HG03457 (cell line): ENCODE results near the gene SMOC1.

Experiments
- ATAC-seq: cut with Tn5 transposase; IDR thresholded peaks from one replicate; pipeline ENCODE4 v1.9.1; 2021; ENCODE audit warnings: moderate number of reproducible peaks; ENCODE audit not compliant: unreplicated experiment

Gene SMOC1

DNA sequence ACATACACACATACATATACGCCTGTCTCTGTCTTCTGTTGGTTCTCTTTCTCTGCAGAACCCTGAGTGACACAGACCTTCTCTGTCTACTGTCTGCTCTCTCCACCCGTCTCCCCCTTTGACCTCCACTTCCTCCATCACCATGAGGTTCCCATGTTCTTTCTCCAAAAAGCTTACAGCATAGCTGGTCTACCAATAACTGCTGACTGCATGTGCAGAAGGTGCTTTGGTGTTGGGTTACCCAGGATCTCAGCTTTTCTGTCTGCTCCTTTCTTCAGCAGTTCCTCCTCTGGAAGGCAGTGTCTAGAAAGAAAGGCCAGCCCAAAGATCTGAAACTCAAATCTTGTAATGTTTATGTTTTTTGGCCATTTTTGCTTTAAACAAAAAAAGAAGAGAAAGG is 125.6 kb downstream of the SMOC1 start:
- no peak for ATAC-seq

DNA sequence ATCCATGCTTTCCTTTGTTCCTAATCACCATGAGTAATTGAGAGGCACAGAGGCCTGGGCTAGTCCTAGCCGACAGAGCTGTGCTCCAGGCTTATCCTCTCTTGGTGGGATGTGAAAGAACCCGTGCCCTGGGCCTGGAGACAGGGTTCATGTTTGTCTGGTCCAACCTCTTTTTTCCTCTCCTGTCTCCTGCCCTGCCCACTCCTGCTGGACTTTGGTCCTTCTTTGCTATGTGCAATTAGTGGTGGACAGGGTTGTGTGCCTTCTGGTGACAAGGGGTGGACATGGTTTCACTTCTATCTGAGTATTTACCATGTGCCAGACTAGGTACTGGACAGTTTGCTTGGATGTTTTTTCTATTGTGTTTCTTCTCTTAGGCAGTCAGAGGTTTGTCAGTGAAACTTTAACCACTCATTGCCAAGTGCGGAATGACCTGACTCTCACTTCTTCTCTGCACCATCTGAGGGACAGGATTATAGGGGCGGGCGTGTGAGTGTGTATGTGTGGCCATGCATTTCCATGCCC is 126.1 kb downstream of the SMOC1 start:
- ATAC-seq: no peak

DNA sequence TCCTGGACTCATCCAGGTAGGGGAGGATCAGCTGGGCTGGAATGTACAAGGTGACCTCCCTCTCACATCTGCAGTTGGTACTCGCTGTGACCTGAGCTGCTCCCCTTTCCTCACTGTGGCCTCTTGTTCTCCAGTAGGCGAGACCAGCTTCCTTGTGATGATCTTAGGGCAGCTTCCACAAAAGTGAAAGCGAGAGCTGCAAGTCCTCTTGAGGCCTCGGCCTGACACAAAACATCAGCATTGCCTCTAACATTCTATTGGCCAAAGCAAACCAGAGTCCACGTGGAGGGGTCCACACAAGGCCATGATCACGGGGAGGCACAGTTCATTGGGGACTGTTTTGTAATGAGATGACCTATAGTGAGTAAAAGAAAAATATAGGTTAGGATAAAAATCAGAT is 127.5 kb downstream of the SMOC1 start:
- ATAC-seq: no peak

DNA sequence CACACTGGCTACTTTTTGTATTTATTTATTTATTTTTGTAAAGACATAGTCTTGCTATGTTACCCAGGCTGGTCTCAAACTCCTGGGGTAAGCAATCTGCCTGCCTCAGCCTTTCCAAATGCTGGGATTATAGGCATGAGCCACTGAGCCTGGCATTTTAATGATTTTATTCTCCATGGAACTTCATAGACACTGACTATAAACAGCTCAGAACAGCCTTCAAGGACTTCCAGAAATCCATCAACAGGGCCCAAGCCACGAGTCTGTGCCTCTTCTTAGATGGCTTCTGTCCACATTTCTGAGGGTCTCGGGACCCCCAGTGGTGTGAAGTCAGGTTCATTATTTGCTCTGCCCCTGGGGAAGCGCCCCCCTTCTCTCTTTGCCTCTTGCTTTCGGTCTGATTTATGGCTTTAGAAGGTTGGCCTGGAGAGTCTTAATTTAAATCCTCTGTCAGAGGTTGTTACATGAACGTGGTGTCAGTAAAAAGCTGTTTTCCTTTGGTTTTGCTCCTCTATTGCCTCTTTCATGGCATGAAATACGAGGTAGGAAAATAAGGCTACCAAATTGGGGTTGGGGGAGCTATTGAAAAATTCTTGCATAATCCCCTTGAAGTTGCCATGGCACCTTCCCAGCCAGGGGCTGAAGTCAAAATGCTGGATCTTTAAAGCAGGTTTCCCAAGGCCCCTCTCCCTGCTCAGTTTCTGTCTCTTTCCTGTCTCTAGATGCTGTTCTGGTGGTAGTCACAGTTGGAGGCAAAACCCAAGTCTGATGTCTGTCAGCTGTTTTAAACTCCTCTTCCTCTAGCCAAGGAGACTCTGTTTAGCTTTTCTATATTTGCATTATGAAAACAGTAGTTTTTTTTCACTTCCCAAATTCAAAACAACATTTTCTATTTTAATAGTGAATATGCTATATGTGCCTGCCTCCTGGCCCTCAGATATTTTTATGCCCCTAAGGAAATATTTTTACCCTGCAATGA is 129.4 kb downstream of the SMOC1 start:
- ATAC-seq: no peak

DNA sequence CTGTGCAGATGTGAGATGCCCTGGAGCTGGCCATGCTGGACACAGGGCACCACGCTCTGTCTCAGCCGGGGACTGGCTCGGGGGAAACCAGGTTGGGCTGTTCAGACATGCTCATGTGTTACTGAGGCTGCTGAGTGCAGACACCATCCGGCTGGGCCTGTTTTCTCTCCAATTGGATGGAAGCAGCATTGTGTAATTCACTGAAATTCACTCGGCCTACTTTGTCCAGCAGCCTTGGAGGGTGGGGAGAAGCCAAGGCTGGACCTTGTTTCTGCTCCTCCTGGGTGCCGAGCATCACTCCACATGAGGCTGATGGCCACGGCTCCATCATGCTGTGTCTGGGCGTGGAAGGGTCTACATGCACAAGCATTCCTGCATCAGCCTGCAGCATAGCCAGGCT is 130.7 kb downstream of the SMOC1 start:
- no peak for ATAC-seq

DNA sequence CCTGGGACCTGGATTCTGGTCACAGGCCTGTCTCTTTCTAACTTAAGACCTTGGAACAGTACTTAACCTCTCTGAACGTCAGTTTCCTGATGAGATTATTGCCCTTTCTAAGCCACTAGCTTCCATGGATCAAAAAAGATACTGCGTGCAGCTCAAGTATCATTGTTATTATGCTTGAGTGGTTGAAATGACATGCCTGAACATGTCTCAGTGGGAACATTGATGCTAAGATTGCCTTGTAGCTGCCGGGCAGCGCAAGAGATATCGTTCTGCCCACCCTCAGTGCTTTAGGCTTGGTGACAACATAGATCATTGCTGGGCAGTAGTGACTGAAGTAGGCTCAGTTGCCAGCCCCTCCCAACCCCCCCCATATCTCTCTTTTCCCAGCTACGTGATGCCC is 131.9 kb downstream of the SMOC1 start:
- no peak for ATAC-seq

DNA sequence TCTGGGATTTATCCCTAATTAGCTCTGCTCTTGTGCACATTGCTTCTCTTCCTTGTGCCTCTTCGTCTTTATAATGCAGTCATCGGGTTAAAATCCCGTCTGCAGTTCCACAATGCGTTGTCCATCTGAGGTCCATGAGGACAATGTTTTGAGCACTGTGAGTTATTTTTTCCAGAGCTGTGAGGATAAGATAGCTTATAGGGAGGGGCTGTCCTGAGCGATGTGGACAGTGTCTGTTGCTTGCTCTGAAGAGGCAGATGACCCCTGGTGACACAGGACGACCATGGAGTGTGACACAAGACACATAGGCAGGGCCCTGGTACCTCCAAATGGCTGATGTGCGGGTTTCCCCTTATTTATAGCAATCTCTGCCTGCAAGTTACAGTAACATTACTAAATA is 132.5 kb downstream of the SMOC1 start:
- ATAC-seq: no peak

DNA sequence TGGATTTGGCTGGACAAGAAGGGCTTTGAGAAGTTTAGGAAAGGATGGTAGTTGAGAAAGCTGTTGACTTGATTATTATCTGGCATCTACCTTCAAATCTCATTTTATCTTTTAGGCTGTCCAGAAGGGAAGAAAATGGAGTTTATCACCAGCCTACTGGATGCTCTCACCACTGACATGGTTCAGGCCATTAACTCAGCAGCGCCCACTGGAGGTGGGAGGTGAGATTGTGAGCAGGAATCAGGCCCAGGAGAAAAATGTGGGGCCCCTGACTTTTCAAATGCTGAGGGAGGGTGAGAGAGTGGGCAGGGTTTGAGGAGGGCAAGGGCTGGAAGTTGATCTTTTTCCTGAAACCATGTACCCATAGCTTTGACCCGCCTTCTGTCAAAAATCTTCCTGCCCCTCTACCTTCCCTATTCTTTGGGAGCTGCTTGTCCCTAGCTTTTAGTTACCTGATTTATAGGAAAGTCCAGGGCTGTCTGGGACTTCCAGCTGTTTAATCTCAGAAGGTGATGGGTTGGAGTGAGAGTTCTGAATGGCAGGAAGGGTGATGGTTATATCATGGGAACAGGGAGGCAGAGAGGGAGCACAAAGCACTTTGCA is 134.2 kb downstream of the SMOC1 start:
- ATAC-seq: no peak

DNA sequence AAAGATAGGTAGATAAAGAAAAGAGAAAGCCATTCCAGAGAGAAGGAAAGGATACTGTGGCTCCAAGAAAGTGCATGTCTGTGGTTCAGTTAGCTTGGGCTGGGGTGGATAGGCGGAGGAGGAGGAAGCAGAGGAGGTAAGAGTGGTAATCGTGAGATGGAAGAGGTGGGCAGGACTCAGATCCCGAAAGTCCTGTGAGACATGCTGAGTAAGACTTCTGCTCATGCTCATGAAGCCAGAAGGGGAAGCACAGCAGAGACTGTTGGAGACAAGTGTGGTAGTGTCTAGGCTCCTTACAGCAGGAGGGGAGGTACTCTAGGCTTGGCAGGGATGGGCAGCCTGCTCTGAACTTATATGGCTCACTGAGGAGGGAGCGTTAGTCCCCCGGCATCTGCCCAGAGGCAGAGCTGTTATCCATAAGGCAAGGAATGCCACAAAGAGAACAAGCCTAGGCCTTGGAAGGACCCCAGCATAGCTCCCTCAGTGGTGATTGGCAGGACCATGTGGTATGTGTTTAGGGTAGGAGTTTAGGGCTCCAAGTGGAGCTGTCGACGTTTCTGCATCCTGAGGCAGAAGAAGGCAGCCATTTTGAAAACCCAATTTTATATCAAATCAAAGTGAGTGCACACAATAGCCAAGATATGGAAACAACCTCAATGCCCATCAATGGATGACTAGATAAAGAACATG is 135.3 kb downstream of the SMOC1 start:
- no peak for ATAC-seq

DNA sequence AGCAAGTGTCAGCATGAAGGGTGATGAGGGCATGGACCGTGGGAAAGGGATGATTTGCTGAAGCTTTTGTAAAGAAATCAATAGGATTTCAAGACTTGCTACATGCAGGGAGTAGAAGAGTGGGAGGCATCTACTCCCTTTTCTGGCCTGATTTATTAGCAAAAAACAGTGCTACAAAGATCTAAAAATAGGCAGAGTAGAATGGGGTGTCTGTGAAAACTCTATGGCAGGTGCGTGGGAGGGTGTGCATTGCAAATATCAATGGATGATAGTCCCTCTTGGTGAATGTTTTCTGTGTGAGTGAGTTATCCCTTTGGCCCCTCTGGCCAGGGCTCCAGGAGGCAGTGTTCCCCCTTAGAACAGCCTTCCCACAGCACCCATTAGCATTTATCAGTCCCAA is 139.0 kb downstream of the SMOC1 start:
- ATAC-seq: no peak

DNA sequence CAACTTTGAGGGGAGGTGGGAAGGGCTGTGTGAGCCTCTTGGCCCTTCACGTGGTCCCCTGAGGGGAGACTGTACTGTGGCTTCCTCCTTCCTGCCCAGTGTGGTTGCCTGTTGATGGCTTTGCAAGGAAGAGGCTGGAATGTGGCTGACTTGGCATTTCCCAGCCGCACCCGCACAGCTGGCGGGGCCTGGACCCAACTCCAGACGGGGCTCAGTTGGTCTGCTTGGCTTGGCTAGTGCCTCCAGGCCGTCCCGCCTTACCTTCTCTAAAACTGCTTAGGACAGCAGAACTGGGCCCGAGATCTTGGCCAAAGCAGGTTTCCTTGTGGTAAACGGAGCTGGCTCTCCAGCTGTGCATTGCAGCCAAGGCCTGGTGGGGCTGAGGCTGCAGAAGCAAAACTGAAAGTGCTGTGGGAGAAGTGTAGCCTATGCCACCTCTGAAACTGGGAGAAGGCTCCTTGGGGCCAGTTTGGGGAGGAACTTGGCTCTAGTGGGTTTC is 139.5 kb downstream of the SMOC1 start:
- ATAC-seq: no peak

DNA sequence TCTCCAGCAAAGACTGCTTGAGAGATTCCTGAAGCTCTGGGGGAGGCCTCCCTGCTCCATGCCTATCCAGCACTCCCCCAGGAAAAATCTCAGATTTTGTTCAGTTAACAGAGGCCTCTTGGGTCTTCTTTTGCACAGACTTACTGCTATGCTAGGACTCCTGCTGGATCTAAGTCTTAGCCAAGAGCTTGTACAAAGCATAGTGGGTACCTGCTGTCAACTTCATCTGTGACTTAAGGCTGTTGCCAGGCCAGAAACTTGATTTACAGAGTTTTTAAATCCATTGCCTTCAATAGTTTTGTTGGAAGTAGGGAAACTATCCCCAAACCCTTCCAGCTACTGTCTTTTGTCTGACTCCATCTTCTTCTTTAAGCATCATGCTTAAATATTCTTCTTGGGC is 140.5 kb downstream of the SMOC1 start:
- ATAC-seq: no peak

DNA sequence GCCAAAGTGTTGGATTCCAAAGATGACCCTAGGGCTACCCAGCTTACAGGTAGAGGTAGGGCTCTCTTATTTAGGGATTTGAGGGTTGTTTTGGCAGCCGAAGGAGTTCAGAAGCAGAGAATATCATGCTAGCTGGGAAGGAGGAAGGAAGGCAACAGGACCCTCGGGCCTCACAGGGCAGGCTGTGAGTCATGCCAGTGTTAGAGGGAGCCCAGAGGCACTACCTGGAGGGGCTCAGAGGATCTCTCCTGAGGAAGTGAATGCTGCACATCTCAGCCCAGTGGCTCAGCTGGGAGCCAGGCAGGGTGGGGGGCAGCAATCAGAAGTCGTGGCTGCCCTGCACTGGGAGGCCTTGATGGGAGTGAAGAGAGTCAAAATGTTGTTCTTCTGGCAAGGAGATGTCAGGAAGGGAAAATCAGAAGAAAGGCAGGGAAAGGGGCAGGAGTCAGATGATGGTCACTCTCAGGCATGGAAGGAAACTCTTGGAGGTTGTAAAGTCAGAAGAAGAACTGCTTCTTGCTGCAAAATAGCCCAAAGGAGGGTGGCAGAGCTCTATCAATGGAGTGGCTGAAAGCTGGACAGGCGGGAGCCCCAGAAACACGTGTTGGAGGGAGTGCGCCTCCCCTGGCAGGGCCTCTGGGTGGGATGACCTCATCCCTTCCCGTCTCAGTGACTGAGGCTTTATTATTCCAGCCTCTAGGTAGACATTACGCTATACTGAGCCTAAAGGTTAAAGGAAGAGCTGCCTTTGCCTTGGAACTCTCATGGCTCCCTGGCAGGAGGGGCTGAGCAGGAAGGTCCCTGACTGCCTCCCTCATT is 141.3 kb downstream of the SMOC1 start:
- ATAC-seq: no peak

DNA sequence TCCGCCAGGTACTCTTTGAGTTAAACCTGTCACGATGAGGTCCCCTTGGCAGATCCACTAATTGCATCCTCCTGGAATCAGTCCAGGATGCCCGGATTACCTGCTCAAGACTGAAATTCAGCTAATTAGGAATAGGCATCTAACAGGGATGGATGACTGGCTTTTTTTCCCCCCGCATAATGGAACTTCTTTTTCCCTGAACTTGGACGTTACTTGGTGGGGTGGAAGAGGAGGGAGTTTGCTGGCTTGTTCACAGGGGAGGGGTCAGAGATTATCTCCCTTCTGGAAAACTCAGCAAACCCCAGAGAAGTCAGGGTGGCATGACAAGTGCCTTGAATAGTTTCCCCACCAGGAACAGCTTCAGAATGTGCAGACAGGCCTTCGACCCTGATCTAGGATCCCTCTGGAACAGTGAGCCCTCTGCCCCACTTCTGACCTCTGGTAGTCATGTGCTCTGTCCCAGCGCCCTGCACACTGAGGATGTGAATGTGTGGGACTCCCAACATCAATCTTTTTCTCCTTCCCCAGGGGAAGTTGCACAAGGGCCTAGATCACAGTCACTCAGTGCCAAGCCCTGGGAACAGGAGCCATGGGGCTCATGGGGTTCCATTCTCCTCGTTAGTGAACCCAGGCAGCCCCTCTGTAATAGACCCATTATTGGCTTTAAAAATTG is 142.5 kb downstream of the SMOC1 start:
- ATAC-seq: no peak

DNA sequence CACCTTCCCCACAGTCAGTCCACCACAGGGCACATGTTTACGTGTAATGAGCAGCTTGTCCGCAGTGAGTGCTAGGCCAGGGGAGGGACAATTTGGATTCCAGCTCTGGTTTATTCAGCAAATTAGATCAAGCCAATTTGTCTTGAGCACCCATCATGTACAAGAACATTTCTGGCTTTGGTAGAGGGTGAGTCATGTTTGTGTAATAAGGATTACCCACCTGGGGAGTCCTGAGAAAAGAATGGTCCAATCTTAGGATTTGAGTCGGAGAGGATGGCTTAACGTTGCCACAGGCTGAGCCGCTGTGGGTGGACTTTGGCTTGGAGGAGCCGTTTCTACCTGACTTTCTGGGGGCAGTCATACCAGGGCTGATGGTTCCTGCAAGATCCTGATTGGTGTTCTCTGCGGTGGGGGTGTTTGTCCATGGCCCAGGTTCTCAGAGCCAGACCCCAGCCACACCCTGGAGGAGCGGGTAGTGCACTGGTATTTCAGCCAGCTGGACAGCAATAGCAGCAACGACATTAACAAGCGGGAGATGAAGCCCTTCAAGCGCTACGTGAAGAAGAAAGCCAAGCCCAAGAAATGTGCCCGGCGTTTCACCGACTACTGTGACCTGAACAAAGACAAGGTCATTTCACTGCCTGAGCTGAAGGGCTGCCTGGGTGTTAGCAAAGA is 143.7 kb downstream of the SMOC1 start:
- no peak for ATAC-seq

DNA sequence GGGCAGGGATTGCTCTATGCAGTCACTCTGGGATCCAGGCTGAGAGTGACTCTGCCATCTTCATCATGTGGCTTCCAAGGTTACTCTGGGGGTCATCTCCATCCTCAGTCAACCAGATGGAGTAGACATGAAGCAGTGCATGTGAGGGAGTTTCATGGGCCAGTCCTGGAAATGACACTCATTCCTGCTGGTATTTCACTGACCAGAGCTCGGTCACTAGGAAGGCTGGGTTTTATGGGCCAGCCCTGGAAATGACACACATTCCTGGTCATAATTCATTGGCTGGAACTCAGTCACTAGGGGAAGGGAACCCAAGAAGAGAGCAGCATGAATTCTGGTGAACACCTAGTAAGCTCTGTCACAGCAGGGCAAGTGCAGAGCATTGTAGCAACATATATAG is 144.7 kb downstream of the SMOC1 start:
- no peak for ATAC-seq

DNA sequence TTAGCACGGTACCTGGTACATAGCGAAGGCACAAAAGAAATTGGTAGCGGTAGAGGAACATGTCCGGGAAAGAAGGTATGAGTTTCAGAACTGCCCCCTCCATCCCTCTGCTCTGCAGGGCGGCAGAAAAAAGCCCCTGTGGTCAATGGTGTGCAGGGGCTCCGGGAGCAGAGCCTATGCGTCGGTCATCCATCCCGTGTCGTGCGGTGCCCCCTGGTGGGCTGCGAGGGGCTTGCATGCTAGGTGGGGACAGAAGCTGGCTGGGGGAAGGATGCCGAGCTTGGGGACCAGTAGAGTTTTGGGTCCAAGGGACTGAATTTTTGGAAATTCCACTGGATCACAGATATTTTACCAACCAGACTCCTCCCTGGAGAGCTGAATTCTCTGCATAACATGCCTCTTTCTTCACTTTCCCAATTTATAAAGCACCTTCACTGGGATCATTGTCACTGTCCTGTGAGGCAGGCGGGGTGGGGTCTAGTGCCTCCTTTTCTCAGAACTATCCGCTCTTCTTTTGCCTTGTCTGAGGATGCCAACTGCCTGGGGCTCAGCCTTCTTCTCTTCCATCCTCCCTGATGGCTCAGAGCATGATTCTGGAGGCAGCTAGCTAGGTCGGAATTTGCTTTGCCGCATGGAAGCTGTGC is 148.7 kb downstream of the SMOC1 start:
- ATAC-seq: no peak

DNA sequence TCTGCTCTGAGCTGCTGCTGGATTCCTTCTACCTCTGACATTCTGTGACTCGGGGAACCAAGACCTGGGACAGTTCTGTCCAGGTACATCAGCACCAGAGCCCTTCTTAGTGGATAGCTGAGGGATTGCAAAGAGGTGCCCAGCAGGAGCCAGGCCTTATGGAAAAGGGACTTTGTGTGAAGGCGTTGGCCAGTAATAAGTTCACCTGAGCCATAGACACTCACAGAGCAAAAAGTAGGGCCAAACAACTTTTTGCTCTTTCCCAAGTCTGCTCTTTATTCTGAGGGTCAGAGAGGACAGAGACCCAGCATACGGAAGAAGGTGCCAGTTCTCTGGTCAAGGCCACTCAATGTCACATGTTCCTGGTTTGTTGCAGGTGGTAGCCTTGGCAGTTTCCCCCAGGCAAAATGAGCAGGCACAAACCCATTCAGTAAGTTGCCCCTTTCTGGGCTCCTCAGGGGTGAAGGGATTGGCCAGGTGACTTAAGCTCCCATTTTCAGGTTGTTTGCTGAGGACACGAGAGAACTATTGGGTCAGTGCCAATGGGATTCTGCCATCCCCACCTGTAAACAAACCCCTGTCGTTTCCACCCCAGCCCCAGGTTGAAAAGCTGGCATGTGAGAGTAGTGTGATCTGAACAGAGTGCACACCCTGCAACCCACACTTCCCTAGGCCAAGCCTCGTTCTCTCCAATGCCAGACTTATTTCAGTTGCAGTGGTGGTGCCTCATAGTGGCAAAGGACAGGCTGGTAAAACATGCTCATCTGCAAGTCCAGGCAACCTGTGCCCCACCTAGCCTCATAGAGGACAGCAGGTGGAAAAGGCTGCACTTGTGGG is 150.3 kb downstream of the SMOC1 start:
- ATAC-seq: no peak
